ENCODE measurements around the gene GNG3.
"Not testable (repeated sequence)": the region's sequence is repeated elsewhere in the genome, so short reads cannot be mapped to it uniquely, and the experiment has no call there.

Gene GNG3

DNA sequence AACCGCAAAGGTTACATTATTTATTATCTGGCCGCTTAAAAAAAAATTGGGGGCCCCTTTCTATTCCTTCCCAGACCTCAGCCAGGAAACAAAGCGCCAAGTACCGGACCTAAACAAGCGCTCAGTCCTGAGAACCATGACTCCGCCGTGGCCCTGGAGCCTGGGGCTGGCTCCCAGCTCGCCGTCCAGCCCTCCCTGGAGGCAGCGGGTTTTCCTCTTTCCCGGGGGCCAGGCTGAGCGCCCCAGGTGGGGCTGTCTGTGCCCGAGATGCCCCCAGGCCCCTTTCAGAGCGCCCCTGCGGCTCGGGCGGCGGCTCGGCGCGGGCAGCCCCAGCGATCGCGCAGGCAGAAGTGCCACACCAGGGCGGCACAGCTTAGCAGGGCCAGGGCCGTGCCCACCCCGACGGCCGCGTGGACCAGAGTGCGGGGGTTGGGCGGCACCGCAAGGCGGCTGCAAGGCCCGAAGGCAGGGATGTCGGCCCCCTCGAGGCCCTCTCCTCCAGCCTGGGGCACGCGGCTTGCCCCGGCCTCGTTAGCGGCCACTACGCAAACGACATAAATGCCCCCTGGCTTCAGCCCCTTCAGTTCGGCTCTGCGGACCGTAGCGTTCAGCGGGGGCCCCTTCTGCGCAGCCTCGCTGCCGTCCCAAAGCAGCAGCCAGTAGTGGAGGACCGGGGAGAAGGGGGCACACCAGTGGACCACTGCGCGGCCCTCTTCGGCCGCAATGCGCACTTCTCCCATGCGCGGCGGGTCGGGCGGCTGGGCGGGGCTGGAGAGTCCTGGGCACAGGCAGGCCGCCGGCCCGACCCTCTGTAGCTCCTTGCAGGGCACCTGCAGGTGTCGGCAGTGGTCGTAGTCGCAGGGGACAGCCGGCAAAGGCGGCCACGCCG, 19.7 kb upstream of the GNG3 start:
- no peak for DNase-seq (ENCODE audit: low read depth)

DNA sequence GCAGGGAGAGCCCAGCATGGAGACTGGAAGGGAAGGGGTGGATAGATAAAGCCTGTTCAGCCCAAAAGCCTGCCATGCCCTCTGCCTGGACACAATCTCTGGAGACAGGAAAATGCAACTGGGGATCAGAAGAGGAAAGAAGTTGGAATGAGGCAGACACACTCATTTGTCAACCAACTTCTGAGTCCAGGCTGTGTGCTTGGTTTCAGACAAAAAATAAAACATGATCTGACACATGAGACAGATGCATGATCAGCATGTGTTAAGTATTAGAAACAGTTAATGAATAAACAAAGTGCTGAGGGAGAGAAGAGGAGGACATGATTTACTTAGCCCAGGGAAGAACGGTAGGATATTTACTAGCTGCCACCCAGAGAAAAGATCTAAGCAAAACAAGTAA, 19.0 kb upstream of the GNG3 start:
- no peak for DNase-seq (ENCODE audit: low read depth)

GRCh38 chr11:62689421-62690183, 17.9 kb upstream of the GNG3 start, which contains the start of gene LRRN4CL:
Gene LRRN4CL (minus strand): TSS chr11:62689530. CDS start chr11:62688508, 1,022 bp downstream.
- no peak for DNase-seq (ENCODE audit: low read depth)

GRCh38 chr11:62693624-62694023, 13.9 kb upstream of the GNG3 start:
- not testable (repeated sequence) for DNase-seq (ENCODE audit: low read depth)

- DNase-seq (ENCODE audit: low read depth), result no peak
These were observed 12.9 kb upstream of the GNG3 start for GRCh38 chr11:62694455-62695167.

GRCh38 chr11:62702246-62702645, 5.2 kb upstream of the GNG3 start:
- no peak for DNase-seq (ENCODE audit: low read depth)

GRCh38 chr11:62703921-62704320, 3.6 kb upstream of the GNG3 start:
- DNase-seq (ENCODE audit: low read depth), result not testable (repeated sequence)

GRCh38 chr11:62705413-62705812, 2.1 kb upstream of the GNG3 start:
- DNase-seq (ENCODE audit: low read depth), result no peak

DNA sequence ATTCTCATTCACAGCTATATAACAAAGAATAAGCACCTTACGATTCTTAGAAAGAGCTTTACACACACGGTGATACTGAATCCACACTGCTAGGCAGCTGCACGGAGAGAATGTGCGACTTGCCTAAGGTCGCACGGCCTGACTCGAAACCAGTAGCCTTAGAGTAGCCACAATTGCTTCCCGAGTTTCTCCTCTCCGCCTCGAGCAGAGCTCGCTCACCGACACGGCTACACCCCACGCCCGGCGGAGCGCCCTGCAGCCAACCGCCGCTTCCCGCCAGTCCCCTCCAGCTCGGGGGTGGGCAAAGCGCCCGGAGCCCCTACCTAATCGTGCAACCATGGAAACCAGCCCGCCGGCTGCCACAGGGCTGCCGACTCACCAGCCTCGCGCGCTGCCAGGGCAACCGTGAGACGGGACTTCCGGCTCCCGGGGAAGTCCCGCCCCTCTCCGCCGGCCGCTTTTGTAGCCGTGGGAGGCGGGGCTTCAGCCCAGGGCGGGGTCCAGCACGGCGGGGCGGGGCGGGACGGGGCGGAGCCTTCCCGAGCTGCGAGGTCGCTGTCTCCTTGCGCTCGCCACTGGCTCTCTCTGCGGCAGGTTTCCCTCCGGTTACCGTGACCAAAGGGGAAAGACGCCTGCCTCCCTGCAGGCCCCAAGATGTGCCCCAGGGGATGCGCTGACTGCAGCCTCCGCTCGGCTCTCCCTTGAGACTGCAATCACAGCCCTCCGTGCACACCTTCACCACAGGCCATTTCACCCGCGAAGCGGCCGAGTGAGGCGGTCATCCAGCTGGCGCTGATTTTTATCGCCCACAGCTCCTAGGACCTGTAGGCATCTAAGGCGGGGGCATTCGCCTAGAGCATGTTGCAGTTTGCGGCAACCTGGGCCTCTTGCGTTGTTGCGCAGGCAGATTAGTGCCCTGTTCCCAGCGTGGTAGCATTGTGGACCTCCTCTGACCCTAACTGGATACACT, 1.3 kb upstream of the GNG3 start:
- DNase-seq (ENCODE audit: low read depth), result peak; percentile 60

DNA sequence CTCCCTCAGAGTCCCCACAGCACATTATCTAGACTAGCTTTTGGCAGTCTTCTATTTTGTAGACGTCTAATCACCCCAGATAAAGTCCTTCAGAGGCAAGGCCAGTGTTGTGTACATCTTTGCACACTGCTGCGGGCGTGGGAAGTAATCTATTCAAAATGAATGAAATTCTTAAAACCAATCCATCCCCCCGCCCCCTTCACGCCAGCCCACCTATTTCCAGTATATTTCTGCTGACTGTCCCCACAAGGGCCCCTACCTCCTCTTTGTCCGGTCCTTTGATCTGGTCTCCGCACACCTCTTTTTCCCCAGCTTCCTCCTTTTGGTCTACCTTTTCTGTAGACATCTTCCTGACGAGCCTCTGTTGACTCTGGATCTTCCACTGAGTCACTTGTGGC, 627 bp upstream of the GNG3 start:
- DNase-seq (ENCODE audit: low read depth), result no peak

GRCh38 chr11:62708392-62708791, 916 bp downstream of the GNG3 start:
- no peak for DNase-seq (ENCODE audit: low read depth)

DNA sequence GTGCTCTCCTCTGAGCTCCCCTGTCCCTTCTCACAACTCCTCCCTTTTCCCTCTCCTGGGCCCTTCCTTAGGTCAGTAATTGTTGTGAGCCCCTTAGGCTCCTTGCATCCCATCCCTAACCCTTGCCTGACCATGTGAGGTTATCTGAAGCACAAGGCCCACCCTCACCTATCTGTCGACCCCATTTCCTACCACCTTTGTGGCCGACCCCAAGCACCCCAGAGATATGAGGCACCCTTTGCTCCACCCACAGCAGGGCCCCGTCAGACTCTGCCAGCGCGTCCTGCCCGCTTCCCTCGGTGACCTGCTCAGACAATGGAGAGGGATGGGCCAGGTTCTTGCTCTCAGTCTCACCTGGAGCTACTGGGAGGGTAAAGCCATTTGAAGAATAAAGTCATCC, 1.3 kb downstream of the GNG3 start:
- DNase-seq (ENCODE audit: low read depth), result no peak

GRCh38 chr11:62709247-62710000, 1.9 kb downstream of the GNG3 start:
- DNase-seq (ENCODE audit: low read depth), result peak; percentile 90

DNA sequence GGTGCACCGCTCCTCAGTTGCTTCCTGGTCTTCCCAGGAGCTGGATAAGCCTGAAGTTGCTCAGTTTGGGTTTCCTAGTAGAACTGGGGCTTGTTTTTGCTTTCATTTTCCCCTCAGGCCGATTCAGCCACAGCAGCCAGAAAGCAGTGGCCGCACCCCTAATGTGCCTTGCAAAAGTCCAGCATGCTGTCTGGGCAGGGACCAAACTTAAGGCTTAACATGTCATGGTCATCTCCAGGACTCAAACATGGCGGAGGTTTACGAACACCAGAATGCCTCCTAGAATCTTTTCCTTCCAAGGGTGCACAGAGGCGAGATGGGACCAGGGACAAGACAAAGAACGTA, 2.5 kb downstream of the GNG3 start:
- DNase-seq (ENCODE audit: low read depth), result no peak

- DNase-seq (ENCODE audit: low read depth), result no peak
These were observed 4.9 kb downstream of the GNG3 start for GRCh38 chr11:62712276-62712812.

DNA sequence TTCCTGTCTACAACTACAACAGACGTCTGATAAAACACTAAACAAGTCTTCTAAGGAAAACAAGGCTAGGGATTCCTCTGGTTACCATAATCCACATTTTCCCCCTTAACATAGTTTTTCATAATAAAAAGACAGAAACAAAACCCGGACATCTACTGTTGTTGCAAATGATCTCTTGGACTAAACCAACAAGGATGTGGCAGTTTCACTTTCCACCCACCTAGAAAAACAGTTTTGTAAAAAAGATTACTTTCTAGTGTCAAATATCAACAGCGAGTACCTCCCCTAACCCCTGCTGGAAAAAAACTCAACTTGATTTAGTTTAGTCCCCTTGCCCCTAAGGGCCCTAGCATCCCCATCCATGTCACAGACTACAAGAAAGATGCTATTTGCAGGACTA, 5.4 kb downstream of the GNG3 start:
- DNase-seq (ENCODE audit: low read depth), result no peak

DNA sequence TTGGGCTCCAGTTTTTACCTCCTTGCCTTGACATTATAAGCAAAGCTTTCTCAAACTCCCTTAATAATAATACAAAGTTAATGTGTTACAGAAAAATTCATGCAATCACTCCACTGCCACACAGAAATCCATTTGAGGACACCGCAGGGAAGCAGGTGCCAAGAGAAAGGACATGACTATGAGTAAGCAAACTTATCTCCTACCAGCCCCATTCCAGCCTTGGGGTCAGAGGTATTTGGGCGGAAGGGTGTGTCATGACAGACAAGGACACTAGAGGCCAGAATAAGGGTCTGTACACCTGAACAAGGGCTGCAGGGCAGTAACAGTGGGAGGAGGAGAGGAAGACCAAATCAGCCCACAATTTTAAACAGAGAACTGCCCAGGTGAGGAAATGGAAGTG, 5.9 kb downstream of the GNG3 start:
- DNase-seq (ENCODE audit: low read depth), result no peak

GRCh38 chr11:62715150-62716130, 8.0 kb downstream of the GNG3 start:
- DNase-seq (ENCODE audit: low read depth), result no peak

DNA sequence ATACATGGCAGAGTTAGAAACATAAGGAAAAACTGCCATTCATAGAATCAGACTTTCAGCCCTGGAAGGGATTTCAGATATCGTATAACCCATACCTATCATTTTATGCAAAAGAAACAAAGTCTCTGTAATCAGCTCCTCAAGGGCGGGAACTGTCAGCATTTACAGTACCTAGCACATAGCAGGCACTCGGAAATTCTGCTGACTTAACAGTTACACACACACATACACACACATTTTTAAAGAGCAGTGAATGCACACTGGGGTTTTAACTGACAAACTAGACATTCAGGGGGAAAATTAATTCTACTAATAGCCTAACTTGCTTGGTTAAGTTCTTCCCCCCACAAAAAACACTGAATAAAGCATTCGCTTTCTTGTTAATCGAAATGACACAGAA, 8.7 kb downstream of the GNG3 start:
- DNase-seq (ENCODE audit: low read depth), result no peak
